ENCODE results near the gene HES7.
"Not testable (repeated sequence)": the region's sequence is repeated elsewhere in the genome, so short reads cannot be mapped to it uniquely, and the experiment has no call there.

The HES7 gene

GRCh38 chr17:8123695-8124349 is at the start of gene HES7:
TSS of gene HES7 (minus strand) at chr17:8124106. CDS start at chr17:8124084, 22 bp downstream.
- peak; percentile 32 for DNase-seq

- DNase-seq = peak; percentile 88
Observed at GRCh38 chr17:8173056-8173870, 49.4 kb upstream of the HES7 start.

- not testable (repeated sequence) for DNase-seq
Observed at GRCh38 chr17:8170186-8170585, 46.3 kb upstream of the HES7 start.

GRCh38 chr17:8167526-8167925 is 43.6 kb upstream of the HES7 start:
- DNase-seq = no peak

- DNase-seq = no peak
Observed at GRCh38 chr17:8166731-8167130, 42.8 kb upstream of the HES7 start.

GRCh38 chr17:8164815-8165131 is 40.9 kb upstream of the HES7 start:
- DNase-seq = no peak

GRCh38 chr17:8163978-8164814 is 40.3 kb upstream of the HES7 start:
- DNase-seq = peak; percentile 89

GRCh38 chr17:8162997-8163977 is 39.4 kb upstream of the HES7 start:
- peak; percentile 38 for DNase-seq

- peak; percentile 85 for DNase-seq
Observed at GRCh38 chr17:8162233-8162996, 38.5 kb upstream of the HES7 start, which contains the start of gene VAMP2. TSS of gene VAMP2 (minus strand) at chr17:8162948. CDS start at chr17:8162879, 69 bp downstream.

GRCh38 chr17:8161289-8162232 is 37.7 kb upstream of the HES7 start:
- DNase-seq = no peak

GRCh38 chr17:8160741-8161221 is 36.9 kb upstream of the HES7 start:
- DNase-seq = peak; percentile 40

GRCh38 chr17:8160224-8160577 is 36.3 kb upstream of the HES7 start:
- DNase-seq = no peak

- no peak for DNase-seq
Observed at GRCh38 chr17:8159459-8160223, 35.7 kb upstream of the HES7 start.

GRCh38 chr17:8159032-8159400 is 35.1 kb upstream of the HES7 start:
- DNase-seq = no peak

GRCh38 chr17:8158267-8159031 is 34.5 kb upstream of the HES7 start:
- DNase-seq = peak; percentile 92

- DNase-seq = peak; percentile 100
Observed at GRCh38 chr17:8156246-8156992, 32.5 kb upstream of the HES7 start.

- no peak for DNase-seq
Observed at GRCh38 chr17:8155996-8156245, 32.0 kb upstream of the HES7 start.

Measured in stimulated activated CD4-positive, alpha-beta T cell treated with anti-CD3 and anti-CD28 coated beads, Interleukin-15, amount 100 ng/mL, for 24 hours (primary cell).